Measurements from ENCODE around the gene C3orf85.
"Not testable (repeated sequence)": the region's sequence is repeated elsewhere in the genome, so short reads cannot be mapped to it uniquely, and the experiment has no call there.

C3orf85 gene

DNA sequence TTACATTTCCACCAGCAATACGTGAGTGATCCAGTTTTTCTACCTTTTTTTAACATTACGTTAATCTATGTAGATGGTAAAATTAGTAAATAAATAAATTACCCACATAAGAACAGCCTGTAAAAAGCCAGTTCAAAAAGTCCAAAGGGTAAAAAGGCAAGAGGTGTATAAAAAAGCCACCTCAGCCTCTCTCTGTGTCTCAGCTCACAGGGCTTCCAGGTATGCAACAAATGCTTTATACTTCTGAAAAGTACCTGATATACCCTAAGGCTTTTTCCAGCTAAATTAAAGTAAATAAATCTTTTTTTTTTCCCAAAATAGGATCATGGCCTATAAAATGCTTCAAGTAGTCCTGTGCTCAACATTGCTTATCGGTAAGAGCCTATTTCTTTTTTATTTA, at the start of gene C3orf85:
Gene C3orf85, plus strand, starts transcription at position 197 of the 400 bp plus-strand sequence. Its CDS starts 129 bp downstream, at position 326.
- no peak for DNase-seq

DNA sequence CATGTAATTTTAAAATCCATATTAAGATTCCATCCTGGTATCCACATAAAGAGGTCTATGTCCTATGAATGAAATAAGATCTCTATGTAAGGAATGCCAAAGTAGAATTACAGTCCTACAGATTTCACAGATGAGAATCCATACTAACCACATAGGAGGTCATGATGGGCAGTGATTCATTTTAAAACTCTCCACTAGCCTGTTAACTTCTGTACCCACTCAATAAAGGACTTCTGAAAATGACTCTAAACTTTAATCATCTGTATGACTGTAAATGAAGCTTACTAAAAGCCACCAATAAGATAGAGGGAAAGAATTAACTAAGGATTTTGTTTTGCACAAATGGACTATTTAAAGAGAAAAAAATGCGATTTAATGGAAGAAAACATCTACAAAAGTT, 47.3 kb upstream of the C3orf85 start:
- no peak for DNase-seq

- no peak for DNase-seq
Measured at GRCh38 chr3:109091846-109092245, 44.7 kb upstream of the C3orf85 start.

DNA sequence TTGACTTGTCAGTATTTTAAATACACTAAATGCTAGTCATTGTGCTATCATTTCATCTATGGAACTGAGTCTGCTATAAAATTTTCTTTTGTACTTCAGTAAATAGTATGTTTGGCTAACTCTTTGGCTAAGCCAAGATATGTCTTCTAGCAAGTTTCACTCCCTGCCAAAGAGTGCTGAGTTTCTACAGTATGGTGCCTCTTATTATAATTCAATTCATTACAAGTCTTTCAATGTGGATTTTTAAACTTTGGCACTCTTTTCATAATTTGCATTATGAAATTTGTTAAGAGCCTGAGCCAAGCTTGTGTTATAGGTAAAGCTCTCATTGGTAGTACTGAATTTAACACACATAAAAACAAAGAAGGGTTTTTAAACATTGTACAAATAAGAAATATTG, 43.0 kb upstream of the C3orf85 start:
- DNase-seq: no peak

DNA sequence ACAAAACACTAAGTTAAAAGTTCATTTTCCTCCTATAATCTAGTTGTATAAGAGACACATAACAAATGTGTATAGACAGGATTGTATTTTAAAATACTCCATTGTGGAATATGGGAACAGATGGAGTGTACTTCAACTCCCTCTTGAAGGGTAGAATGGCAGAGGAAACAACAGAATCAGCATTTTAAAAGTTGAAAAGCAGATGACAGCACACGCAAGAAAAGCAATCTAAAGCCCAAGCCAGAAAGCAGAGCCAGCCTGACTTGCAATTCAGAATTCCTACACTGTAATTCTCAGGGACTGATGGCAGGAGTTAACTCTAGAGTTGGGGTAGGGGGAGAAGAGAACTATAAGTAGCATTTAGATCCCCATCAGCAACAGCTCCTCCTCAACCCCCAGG, 41.4 kb upstream of the C3orf85 start:
- DNase-seq: no peak

- no peak for DNase-seq
Measured at GRCh38 chr3:109098079-109098644, 38.4 kb upstream of the C3orf85 start.

GRCh38 chr3:109109574-109109973, 26.9 kb upstream of the C3orf85 start:
- DNase-seq: no peak

GRCh38 chr3:109112946-109113760, 23.4 kb upstream of the C3orf85 start:
- no peak for DNase-seq

GRCh38 chr3:109114746-109115145, 21.8 kb upstream of the C3orf85 start:
- DNase-seq: no peak

GRCh38 chr3:109115451-109115850, 21.1 kb upstream of the C3orf85 start:
- no peak for DNase-seq

GRCh38 chr3:109116031-109116430, 20.5 kb upstream of the C3orf85 start:
- no peak for DNase-seq

- no peak for DNase-seq
Measured at GRCh38 chr3:109117939-109118338, 18.6 kb upstream of the C3orf85 start, which contains the start of gene MORC1. Gene MORC1 (minus strand): TSS chr3:109118134. CDS start chr3:109118059, 75 bp downstream.

- no peak for DNase-seq
Measured at GRCh38 chr3:109118584-109118983, 17.9 kb upstream of the C3orf85 start.

- no peak for DNase-seq
Measured at GRCh38 chr3:109122690-109123089, 13.8 kb upstream of the C3orf85 start.

DNA sequence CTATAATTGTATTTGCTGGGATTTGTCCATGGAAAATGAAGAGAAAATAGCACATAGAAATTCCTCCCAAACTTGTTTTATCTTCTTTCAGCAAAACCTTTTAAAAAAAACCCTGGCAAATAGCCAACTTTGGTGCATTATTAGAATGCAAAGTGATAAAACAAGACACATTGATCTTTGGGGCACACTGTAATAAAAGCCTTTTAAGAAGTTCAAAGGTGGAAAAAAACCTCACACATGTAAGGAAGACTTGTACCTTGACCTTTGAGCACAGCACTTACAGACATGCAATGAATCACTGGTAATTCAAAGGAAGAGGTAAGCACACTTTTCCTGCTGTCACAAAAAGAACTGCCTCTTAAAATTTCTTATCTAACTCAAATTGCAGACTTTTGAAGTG, 10.6 kb upstream of the C3orf85 start:
- DNase-seq: no peak

DNA sequence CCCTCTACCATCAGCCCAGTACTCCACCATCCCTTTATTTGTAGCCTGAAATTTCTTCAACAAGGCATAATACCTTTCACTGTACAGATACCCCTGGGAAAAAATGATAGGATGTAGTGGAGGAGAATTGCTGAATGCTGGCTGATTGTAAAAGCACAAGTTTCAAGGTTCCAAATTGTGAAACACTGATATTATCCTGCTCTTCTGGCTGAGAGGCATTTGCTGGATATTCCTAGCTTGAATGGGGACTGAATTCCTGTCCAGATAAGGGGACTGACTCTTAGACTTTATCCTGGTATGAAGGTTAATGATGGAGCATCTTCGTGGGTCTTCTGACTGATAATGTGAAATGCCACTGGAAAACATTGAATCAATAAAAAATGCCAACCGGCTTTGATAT, 9.0 kb upstream of the C3orf85 start:
- no peak for DNase-seq

- DNase-seq: no peak
Measured at GRCh38 chr3:109131276-109131675, 5.2 kb upstream of the C3orf85 start.

DNA sequence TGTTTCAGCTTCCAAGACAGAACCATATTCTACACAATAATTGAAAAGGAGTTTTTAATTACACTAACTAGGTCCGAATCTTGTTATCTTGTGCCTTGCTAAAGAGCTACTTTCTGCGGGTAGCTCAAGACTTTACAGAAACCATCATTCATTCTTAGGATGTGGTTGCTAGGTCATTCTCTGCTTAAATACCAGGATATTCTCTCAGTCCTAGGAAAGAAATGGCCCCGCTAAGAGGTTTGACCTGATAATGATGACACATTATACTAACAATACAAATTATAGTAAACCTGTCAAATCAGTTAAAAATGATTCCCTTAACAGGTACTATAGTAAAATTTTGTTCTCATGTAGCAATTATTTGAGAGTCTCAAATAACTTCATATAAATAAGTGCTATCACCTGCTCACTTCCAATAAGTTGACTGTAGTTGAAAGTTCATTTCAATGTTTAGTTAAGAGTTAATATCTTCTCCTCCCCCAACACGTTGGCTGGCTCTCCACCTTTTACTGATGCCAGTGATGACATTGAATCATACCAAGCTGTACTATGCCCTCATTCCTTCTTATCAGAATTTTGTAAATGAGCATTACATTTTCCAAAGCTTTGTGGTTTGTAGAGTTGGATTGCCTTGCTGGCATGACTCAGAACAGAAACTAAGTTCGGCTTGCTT, 3.6 kb upstream of the C3orf85 start:
- DNase-seq: no peak

DNA sequence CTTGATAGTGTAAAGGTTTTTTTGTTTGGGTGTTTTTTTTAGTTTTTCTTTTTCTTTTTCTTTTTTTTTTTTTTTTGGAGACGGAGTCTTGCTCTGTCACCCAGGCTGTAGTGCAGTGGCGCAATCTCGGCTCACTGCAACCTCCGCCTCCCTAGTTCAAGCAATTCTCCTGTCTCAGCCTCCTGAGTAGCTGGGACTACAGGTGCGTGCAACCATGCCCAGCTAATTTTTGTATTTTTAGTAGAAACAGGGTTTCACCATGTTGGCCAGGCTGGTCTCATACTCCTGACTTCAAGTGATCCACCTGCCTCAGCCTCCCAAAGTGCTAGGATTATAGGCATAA, 3.1 kb upstream of the C3orf85 start:
- DNase-seq: not testable (repeated sequence)

- no peak for DNase-seq
Measured at GRCh38 chr3:109137761-109138160, 1.2 kb downstream of the C3orf85 start.

- no peak for DNase-seq
Measured at GRCh38 chr3:109140318-109140717, 3.8 kb downstream of the C3orf85 start.

GRCh38 chr3:109143646-109144045, 7.1 kb downstream of the C3orf85 start:
- DNase-seq: no peak

- DNase-seq: no peak
Measured at GRCh38 chr3:109149078-109149477, 12.6 kb downstream of the C3orf85 start.

DNA sequence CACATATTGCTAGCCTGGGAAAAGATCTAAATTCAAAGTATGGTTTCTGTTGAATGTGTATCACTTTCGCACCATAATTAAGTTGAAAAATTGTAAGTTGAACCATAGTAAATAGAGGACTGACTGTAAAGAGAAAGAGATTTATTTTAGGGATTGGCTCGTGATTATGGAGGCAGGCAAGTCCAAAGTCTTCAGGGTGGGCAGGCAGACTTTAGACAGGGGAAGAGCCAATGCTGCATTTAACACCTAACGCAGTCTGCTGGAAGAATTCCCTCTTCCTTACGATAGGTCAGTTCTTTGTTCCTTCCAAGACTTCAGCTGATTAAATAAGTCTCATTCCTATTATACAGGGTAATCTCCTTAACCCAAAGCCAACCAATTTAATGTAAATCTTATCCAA, 15.8 kb downstream of the C3orf85 start:
- DNase-seq: no peak

Data from CD4-positive, alpha-beta T cell treated with Interleukin-17A for 1 hour (primary cell).